Trophoblast cell (in vitro differentiated cells and primary cell): Measurements from ENCODE around the gene ABCB9.

Experiments used
- DNase-seq, 2 donors: peaks; one replicate each; pipeline ENCODE4 v3.0.0-alpha.2; 2016
- H2AFZ ChIP-seq: 2 replicates; pipeline ENCODE4 v1.6.1; 2013; ENCODE audit warnings: low read length, moderate library complexity, mild to moderate bottlenecking; ENCODE audit not compliant: insufficient read depth, poor library complexity
- H2AK5ac ChIP-seq: 2 replicates; pipeline ENCODE4 v1.6.1; 2013; ENCODE audit warnings: mild to moderate bottlenecking, low read length
- H2BK120ac ChIP-seq: 2 replicates; pipeline ENCODE4 v1.6.1; 2013; ENCODE audit warnings: low read length, mild to moderate bottlenecking, moderate library complexity; ENCODE audit not compliant: insufficient read depth, poor library complexity
- H2BK12ac ChIP-seq: 2 replicates; pipeline ENCODE4 v1.6.1; 2013; ENCODE audit warnings: mild to moderate bottlenecking, low read length, moderate library complexity
- H2BK5ac ChIP-seq: 2 replicates; pipeline ENCODE4 v1.6.1; 2013; ENCODE audit warnings: low read length, low read depth, moderate library complexity, mild to moderate bottlenecking; ENCODE audit not compliant: poor library complexity
- H3K14ac ChIP-seq: 2 replicates; pipeline ENCODE4 v1.6.1; 2013; ENCODE audit warnings: mild to moderate bottlenecking, low read length
- H3K18ac ChIP-seq: 2 replicates; pipeline ENCODE4 v1.6.1; 2013; ENCODE audit warnings: mild to moderate bottlenecking, low read length
- H3K23ac ChIP-seq: 2 replicates; pipeline ENCODE4 v1.6.1; 2013; ENCODE audit warnings: low read length
- H3K27ac ChIP-seq: 2 replicates; pipeline ENCODE4 v1.5.1; 2013; ENCODE audit warnings: low read depth, mild to moderate bottlenecking, inconsistent platforms, low read length, moderate library complexity
- H3K27me3 ChIP-seq: 2 replicates; pipeline ENCODE4 v1.6.1; 2013; ENCODE audit warnings: inconsistent platforms, mild to moderate bottlenecking, low read length, moderate library complexity; ENCODE audit not compliant: insufficient read depth
- H3K36me3 ChIP-seq, 2 experiments: 1 replicate in 1 of 2; 2 replicates in 1 of 2; pipeline ENCODE4 v1.6.1; 2013; ENCODE audit warnings: low read length in 2 of 2, mild to moderate bottlenecking in 2 of 2, moderate library complexity in 1 of 2; ENCODE audit not compliant: insufficient read depth in 2 of 2, control insufficient read depth in 1 of 2
- H3K4ac ChIP-seq: 2 replicates; pipeline ENCODE4 v1.6.1; 2013; ENCODE audit warnings: low read depth, mild to moderate bottlenecking, low read length, moderate library complexity
- H3K4me1 ChIP-seq, 2 experiments: 1 replicate in 1 of 2; 2 replicates in 1 of 2; pipeline ENCODE4 v1.6.1; 2013; ENCODE audit warnings: low read length in 2 of 2, mild to moderate bottlenecking in 2 of 2, moderate library complexity in 1 of 2; ENCODE audit not compliant: insufficient read depth in 2 of 2, control insufficient read depth in 1 of 2
- H3K4me2 ChIP-seq: 2 replicates; pipeline ENCODE4 v1.6.1; 2013; ENCODE audit warnings: inconsistent platforms, mild to moderate bottlenecking, low read length, moderate library complexity
- H3K4me3 ChIP-seq: 2 replicates; pipeline ENCODE4 v1.5.1; 2013; ENCODE audit warnings: mild to moderate bottlenecking, low read depth, low read length, inconsistent platforms
- H3K79me1 ChIP-seq: one replicate; pipeline ENCODE4 v1.6.1; 2013; ENCODE audit warnings: low read length
- H3K79me2 ChIP-seq: 2 replicates; pipeline ENCODE4 v1.6.1; 2013; ENCODE audit warnings: low read length, mild to moderate bottlenecking; ENCODE audit not compliant: control insufficient read depth, insufficient read depth, poor library complexity
- H3K9ac ChIP-seq: 2 replicates; pipeline ENCODE4 v1.6.1; 2013; ENCODE audit warnings: mild to moderate bottlenecking, low read length
- H3K9me3 ChIP-seq: 2 replicates; pipeline ENCODE4 v1.6.1; 2013; ENCODE audit warnings: low read depth, mild to moderate bottlenecking, control low read depth, inconsistent platforms, low read length; ENCODE audit not compliant: insufficient read depth
- H4K12ac ChIP-seq: 2 replicates; pipeline ENCODE4 v1.6.1; 2013; ENCODE audit warnings: low read depth, mild to moderate bottlenecking, low read length, moderate library complexity
- H4K8ac ChIP-seq: 2 replicates; pipeline ENCODE4 v1.6.1; 2013; ENCODE audit warnings: low read depth, mild to moderate bottlenecking, low read length, moderate library complexity
- H4K91ac ChIP-seq: one replicate; pipeline ENCODE4 v1.6.1; 2013; ENCODE audit warnings: low read depth, mild to moderate bottlenecking, low read length, moderate library complexity
- WGBS: extraction: QIAGEN DNeasy Blood & Tissue Kit; methylation state at CpG from one replicate; pipeline ENCODE4 v1.1.7; 2013; ENCODE audit warnings: missing lambda C conversion rate; ENCODE audit not compliant: insufficient read length, insufficient coverage; ENCODE audit errors: extremely low coverage; 5-methylcytosine and 5-hydroxymethylcytosine counted together

ABCB9 gene

DNA sequence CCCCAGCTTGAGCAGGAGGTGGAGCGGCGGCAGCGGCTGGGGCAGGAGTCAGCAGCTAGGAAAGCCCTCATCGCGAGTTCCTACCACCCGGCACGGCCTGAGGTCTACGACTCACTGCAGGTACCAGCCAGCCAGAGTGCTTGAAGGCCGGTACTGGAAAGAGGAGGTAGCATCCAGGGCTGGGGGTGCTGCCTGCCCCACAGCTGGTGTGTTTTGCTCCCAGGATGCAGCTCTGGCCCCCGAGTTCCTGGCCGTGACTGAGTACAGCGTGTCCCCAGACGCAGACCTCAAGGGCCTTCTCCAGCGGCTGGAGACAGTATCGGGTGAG lies 10.3 kb upstream of the ABCB9 start:
- H3K23ac ChIP-seq, result no peak overlapping the region
- no peak overlapping the region for H2AK5ac ChIP-seq
- H3K27ac ChIP-seq, result no peak overlapping the region
- no peak overlapping the region for H3K4me2 ChIP-seq
- H3K79me1 ChIP-seq, result peaks cover 22% of the 10 kb centered on the region
- peaks cover 22 to 23% of the 10 kb centered on the region in 2 experiments for H3K4me1 ChIP-seq
- peaks cover 21% of the 10 kb centered on the region for H3K79me2 ChIP-seq
- H3K9me3 ChIP-seq, result peaks cover 2% of the 10 kb centered on the region
- no peak overlapping the region for H3K18ac ChIP-seq
- H4K91ac ChIP-seq, result no peak overlapping the region
- DNase-seq, result no peak
- H3K36me3 ChIP-seq, result peaks cover 16 to 19% of the 10 kb centered on the region in 2 experiments
- WGBS, result no CpG with 5 or more reads among the region's 15 CpGs
- H3K4ac ChIP-seq, result no peak overlapping the region
- no peak overlapping the region for H4K8ac ChIP-seq
- no peak overlapping the region for H3K4me3 ChIP-seq
- H2BK5ac ChIP-seq, result no peak overlapping the region
- H3K14ac ChIP-seq, result no peak overlapping the region
- H2AFZ ChIP-seq, result no peak overlapping the region
- H2BK12ac ChIP-seq, result no peak overlapping the region
- no peak overlapping the region for H2BK120ac ChIP-seq
- no peak overlapping the region for H4K12ac ChIP-seq
- no peaks in the 10 kb centered on the region for H3K27me3 ChIP-seq
- no peak overlapping the region for H3K9ac ChIP-seq

- Histone ChIP-seq H3K14ac (peak overlapping the region; percentile 77), H3K4me1 (peaks cover 18 to 20% of the 10 kb centered on the region in 2 experiments), H3K9ac (peak overlapping the region; percentile 98), H3K23ac (no peak overlapping the region), H3K4me3 (peak overlapping the region; percentile 100), H2AFZ (no peak overlapping the region), H3K79me1 (peaks cover 18% of the 10 kb centered on the region), H4K91ac (peak overlapping the region; percentile 22), H2BK12ac (no peak overlapping the region), H2BK5ac (no peak overlapping the region), H3K36me3 (peaks cover 16 to 19% of the 10 kb centered on the region in 2 experiments), H3K4me2 (peak overlapping the region; percentile 94), H3K27ac (no peak overlapping the region), H3K4ac (peak overlapping the region; percentile 49), H3K18ac (peak overlapping the region; percentile 18), H2BK120ac (peak overlapping the region; percentile 16), H3K79me2 (peaks cover 17% of the 10 kb centered on the region), H3K27me3 (no peaks in the 10 kb centered on the region), H4K8ac (peak overlapping the region; percentile 75), H3K9me3 (peaks cover 2% of the 10 kb centered on the region), H2AK5ac (peak overlapping the region; percentile 44), H4K12ac (peak overlapping the region; percentile 21)
- no CpG with 5 or more reads among the region's 8 CpGs for WGBS
- no peak for DNase-seq
These were observed 9.8 kb upstream of the ABCB9 start for GRCh38 chr12:122975790-122976647.

GRCh38 chr12:122974892-122975789 lies 8.9 kb upstream of the ABCB9 start, which contains the start of gene OGFOD2:
TSS of gene OGFOD2 (plus strand) at chr12:122975244. CDS start at chr12:122975252, 8 bp downstream.
- Histone ChIP-seq H2AK5ac (peak within 1 kb of the TSS; percentile 50), H3K27ac (peak within 1 kb of the TSS; percentile 77), H2AFZ (peak within 1 kb of the TSS; percentile 89), H3K23ac (no peak within 1 kb of the TSS), H3K14ac (peak within 1 kb of the TSS; percentile 88), H3K4me3 (peak within 1 kb of the TSS; percentile 100), H3K36me3 (peaks cover 16 to 19% of the 10 kb centered on the region in 2 experiments), H3K79me1 (peaks cover 10% of the 10 kb centered on the region), H2BK120ac (peak within 1 kb of the TSS; percentile 95), H4K8ac (peak within 1 kb of the TSS; percentile 98), H3K4ac (peak within 1 kb of the TSS; percentile 50), H2BK12ac (peak within 1 kb of the TSS; percentile 20), H3K27me3 (no peaks in the 10 kb centered on the region), H4K91ac (peak within 1 kb of the TSS; percentile 98), H3K4me1 (peaks cover 18 to 20% of the 10 kb centered on the region in 2 experiments), H3K18ac (peak within 1 kb of the TSS; percentile 74), H3K79me2 (peaks cover 9% of the 10 kb centered on the region), H3K4me2 (peak within 1 kb of the TSS; percentile 94), H2BK5ac (peak within 1 kb of the TSS; percentile 84), H3K9ac (peak within 1 kb of the TSS; percentile 98), H4K12ac (peak within 1 kb of the TSS; percentile 92), H3K9me3 (peaks cover 2% of the 10 kb centered on the region)
- DNase-seq, result peak; percentile 88 to 92
- WGBS, result no CpG with 5 or more reads among the region's 66 CpGs

DNA sequence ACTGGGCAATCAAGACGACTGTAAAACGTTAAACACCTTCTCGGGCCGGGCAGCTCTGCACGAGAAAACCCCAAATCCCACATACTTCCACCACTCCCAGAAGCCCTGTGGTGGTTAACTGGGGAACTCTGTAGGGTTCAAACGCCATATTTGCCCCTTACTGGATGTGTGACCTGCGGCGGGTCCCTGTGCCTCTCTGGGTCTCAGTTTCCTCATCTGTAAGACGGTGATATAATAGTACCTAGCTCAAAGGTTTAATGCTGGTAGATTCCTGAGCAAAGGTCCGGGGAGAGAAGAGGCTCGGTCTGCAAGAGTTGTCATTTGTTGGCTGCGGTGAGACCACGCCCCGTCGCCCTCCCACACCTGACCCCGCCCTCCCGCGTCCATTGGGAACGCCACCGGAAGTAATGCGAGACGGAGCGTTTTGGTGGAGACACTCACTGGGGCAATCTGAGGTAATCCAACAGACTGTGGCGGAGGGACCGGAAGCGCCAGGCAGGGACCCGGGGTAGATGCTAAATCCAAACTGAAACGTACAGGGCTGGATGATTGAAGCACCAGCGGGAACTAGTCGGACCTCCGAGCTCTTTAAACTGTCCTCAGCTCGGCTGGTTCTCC lies 8.1 kb upstream of the ABCB9 start:
- Histone ChIP-seq H3K27ac (peak overlapping the region; percentile 77), H2AFZ (peak overlapping the region; percentile 89), H3K18ac (peak overlapping the region; percentile 74), H3K23ac (no peak overlapping the region), H3K9me3 (peaks cover 2% of the 10 kb centered on the region), H3K36me3 (peaks cover 16 to 19% of the 10 kb centered on the region in 2 experiments), H4K8ac (peak overlapping the region; percentile 98), H3K27me3 (no peaks in the 10 kb centered on the region), H3K79me1 (peaks cover 8% of the 10 kb centered on the region), H4K91ac (peak overlapping the region; percentile 98), H3K14ac (peak overlapping the region; percentile 88), H3K4me2 (peak overlapping the region; percentile 94), H3K4me1 (peaks cover 13 to 14% of the 10 kb centered on the region in 2 experiments), H4K12ac (peak overlapping the region; percentile 92), H2BK12ac (peak overlapping the region; percentile 20), H2BK120ac (peak overlapping the region; percentile 95), H2AK5ac (peak overlapping the region; percentile 50), H3K4ac (peak overlapping the region; percentile 50), H3K4me3 (peak overlapping the region; percentile 100), H2BK5ac (peak overlapping the region; percentile 84), H3K79me2 (peaks cover 7% of the 10 kb centered on the region), H3K9ac (peak overlapping the region; percentile 87)
- DNase-seq, result peak; percentile 98 to 100
- no CpG with 5 or more reads among the region's 32 CpGs for WGBS
